Osteoblast (primary cell): ENCODE results near the gene AIP. TPM values are rescaled to one million over a fixed set of nuclear protein-coding genes. Genes with fewer than 3 reads are reported as not detected.

Experiments
- DNase-seq: peaks from one replicate; pipeline ENCODE4 v3.0.0; 2011; ENCODE audit warnings: low spot score, mixed read lengths; ENCODE audit not compliant: insufficient read length; ENCODE audit errors: missing footprints
- H2AFZ ChIP-seq: 2 replicates; pipeline ENCODE4 v1.6.0; 2011; ENCODE audit warnings: mild to moderate bottlenecking, low read length
- H3K27ac ChIP-seq: 2 replicates; pipeline ENCODE4 v1.5.1; 2011; ENCODE audit warnings: mild to moderate bottlenecking, low read depth, low read length, moderate library complexity
- H3K27me3 ChIP-seq: 2 replicates; pipeline ENCODE4 v1.6.0; 2012; ENCODE audit warnings: mild to moderate bottlenecking, control low read depth, inconsistent platforms, low read length, moderate library complexity; ENCODE audit not compliant: insufficient read depth
- H3K36me3 ChIP-seq: 2 replicates; pipeline ENCODE4 v1.5.1; 2011; ENCODE audit warnings: mild to moderate bottlenecking, low read length, control low read depth, moderate library complexity; ENCODE audit not compliant: insufficient read depth
- H3K4me1 ChIP-seq: 2 replicates; pipeline ENCODE4 v1.5.1; 2011; ENCODE audit warnings: mild to moderate bottlenecking, low read length, control low read depth, moderate library complexity; ENCODE audit not compliant: insufficient read depth
- H3K4me2 ChIP-seq: 2 replicates; pipeline ENCODE4 v1.6.0; 2011; ENCODE audit warnings: mild to moderate bottlenecking, low read length; ENCODE audit not compliant: insufficient read depth
- H3K4me3 ChIP-seq: fragments of 200-600 bp; sonication (generic); 3 replicates; pipeline ENCODE4 v1.5.1; 2012; ENCODE audit warnings: mild to moderate bottlenecking, low read length, inconsistent platforms; ENCODE audit not compliant: insufficient read depth
- H3K79me2 ChIP-seq: 2 replicates; pipeline ENCODE4 v1.6.0; 2012; ENCODE audit warnings: mild to moderate bottlenecking, low read length, control low read depth, inconsistent platforms; ENCODE audit not compliant: insufficient read depth
- H3K9me3 ChIP-seq: 2 replicates; pipeline ENCODE4 v1.5.1; 2011; ENCODE audit warnings: low read depth, low read length, control low read depth
- H4K20me1 ChIP-seq: 2 replicates; pipeline ENCODE4 v1.6.0; 2012; ENCODE audit warnings: mild to moderate bottlenecking, low read length, control low read depth; ENCODE audit not compliant: insufficient read depth
- CTCF ChIP-seq: IDR thresholded peaks from 2 replicates; pipeline ENCODE4 v1.5.1; 2011; ENCODE audit warnings: mild to moderate bottlenecking, low read depth, low read length, moderate library complexity; ENCODE audit errors: extremely low read depth
- total RNA-seq: library from RNA; depleted of rRNA; stranded (reverse); fragments of >200 nt; gene quantifications from 2 replicates; pipeline ENCODE4 v1.2.3, GENCODE V29; 2012

AIP gene
- total RNA-seq, 1 donor, result 71.3 TPM

DNA sequence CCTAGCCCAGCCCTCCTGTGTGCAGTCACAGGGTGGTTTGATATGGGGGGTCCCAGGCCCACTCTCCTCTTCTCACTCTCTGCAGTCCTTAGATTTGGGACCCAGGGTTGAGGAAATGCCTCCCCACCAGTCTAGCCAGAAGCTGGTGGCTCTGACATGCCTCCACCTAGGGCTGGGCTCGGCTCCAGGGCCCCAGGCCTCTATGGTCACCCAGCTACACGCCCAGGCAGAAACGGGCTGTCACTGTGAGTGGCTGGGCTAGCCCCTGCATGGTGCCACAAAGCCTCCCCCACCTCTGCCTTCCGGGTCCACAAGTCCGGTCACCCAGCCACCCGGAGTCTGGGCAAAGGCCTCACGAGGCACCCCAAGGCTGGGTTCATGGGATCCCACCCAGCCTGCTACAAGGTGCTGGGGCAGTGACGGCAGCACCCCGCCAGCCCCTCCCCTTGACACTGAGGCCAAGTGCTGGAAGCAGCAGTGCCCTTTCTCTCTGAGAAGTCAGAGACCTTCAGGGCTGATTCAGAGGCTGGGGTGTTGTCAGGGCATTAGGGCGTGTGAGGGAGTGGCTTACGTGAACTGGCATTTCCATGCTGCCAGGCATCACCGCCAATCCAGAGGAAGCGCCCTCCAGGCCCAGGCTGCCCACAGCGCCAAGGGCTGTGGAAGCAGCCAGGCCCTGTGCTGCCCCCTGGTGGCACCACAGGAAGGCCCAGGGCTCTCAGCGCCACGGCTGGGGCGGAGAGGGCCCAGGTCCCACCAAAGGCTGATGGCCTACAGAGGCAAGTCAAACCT, 23.0 kb downstream of the AIP start:
- Histone ChIP-seq H3K27ac (peak overlapping the region; percentile 73), H3K79me2 (peaks cover 12% of the 10 kb centered on the region), H3K36me3 (peaks cover 8% of the 10 kb centered on the region), H2AFZ (peak overlapping the region; percentile 44), H3K4me3 (peak overlapping the region; percentile 76), H3K27me3 (no peaks in the 10 kb centered on the region), H4K20me1 (peaks cover 18% of the 10 kb centered on the region), H3K9me3 (no peaks in the 10 kb centered on the region), H3K4me1 (peaks cover 21% of the 10 kb centered on the region), H3K4me2 (peak overlapping the region; percentile 85)
- DNase-seq, result peak; percentile 99
- TF ChIP-seq CTCF, result peak; percentile 92

DNA sequence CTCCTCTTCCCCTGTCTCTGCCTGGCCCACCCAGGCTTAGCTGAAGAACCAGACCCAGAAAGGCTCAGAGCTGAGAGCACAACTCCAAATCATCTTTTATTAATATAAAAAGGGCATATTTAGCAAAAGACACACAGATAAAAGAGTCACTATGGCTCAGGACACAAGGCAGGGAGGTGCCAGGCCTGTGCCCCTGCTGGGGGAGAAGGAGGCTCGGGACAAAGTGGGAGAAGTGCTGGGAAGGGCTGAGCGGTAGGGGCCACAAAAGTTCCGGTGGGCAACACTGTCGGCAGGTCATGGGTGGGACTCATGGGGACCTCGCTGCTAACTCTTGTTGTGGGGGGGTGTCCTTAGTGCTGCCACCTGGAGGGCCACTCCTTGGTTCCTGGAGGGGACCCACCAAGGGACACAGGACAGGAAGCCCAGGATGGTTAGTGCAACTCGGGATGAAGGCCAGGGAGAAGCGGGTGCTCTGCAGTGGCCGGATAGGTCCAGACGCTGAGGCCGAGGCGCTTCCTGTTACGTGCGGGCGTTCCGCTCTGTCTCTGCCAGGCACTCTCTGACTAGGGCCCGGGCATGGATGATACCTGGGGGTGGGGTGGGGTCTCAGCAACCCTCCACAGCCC, 23.7 kb downstream of the AIP start:
- Histone ChIP-seq H3K79me2 (peaks cover 12% of the 10 kb centered on the region), H3K27me3 (no peaks in the 10 kb centered on the region), H3K27ac (peak overlapping the region; percentile 37), H3K4me2 (peak overlapping the region; percentile 92), H3K4me1 (peaks cover 21% of the 10 kb centered on the region), H4K20me1 (peaks cover 16% of the 10 kb centered on the region), H3K4me3 (no peak overlapping the region), H3K9me3 (no peaks in the 10 kb centered on the region), H3K36me3 (peaks cover 3% of the 10 kb centered on the region), H2AFZ (no peak overlapping the region)
- DNase-seq, result peak; percentile 69
- no peak for TF ChIP-seq CTCF

- H2AFZ ChIP-seq, result peak overlapping the region; percentile 79
- DNase-seq, result peak; percentile 90
These were observed 24.5 kb downstream of the AIP start for GRCh38 chr11:67507242-67507863.

More at GRCh38 chr11:67507242-67507863, 24.5 kb downstream of the AIP start:
- Histone ChIP-seq H4K20me1 (peaks cover 12% of the 10 kb centered on the region), H3K79me2 (peaks cover 12% of the 10 kb centered on the region), H3K4me3 (peak overlapping the region; percentile 97), H3K4me2 (peak overlapping the region; percentile 92), H3K4me1 (peaks cover 21% of the 10 kb centered on the region), H3K36me3 (no peaks in the 10 kb centered on the region), H3K27me3 (peaks cover 2% of the 10 kb centered on the region), H3K9me3 (no peaks in the 10 kb centered on the region), H3K27ac (peak overlapping the region; percentile 97)
- no peak for TF ChIP-seq CTCF
